VCaP (cell line): Measurements from ENCODE around the gene CAPN14.

Source experiments
- H3K27ac ChIP-seq: fragments of 450-650 bp; 2 replicates; pipeline ENCODE4 v1.5.1; 2017
- CTCF ChIP-seq: fragments of 450-650 bp; conservative IDR thresholded peaks from 2 replicates; pipeline ENCODE4 v1.5.1; 2017; ENCODE audit warnings: mild to moderate bottlenecking, moderate library complexity

The CAPN14 gene

GRCh38 chr2:31139671-31140070, 77.6 kb downstream of the CAPN14 start:
- H3K27ac ChIP-seq, result no peak overlapping the region
- no peak for TF ChIP-seq CTCF

DNA sequence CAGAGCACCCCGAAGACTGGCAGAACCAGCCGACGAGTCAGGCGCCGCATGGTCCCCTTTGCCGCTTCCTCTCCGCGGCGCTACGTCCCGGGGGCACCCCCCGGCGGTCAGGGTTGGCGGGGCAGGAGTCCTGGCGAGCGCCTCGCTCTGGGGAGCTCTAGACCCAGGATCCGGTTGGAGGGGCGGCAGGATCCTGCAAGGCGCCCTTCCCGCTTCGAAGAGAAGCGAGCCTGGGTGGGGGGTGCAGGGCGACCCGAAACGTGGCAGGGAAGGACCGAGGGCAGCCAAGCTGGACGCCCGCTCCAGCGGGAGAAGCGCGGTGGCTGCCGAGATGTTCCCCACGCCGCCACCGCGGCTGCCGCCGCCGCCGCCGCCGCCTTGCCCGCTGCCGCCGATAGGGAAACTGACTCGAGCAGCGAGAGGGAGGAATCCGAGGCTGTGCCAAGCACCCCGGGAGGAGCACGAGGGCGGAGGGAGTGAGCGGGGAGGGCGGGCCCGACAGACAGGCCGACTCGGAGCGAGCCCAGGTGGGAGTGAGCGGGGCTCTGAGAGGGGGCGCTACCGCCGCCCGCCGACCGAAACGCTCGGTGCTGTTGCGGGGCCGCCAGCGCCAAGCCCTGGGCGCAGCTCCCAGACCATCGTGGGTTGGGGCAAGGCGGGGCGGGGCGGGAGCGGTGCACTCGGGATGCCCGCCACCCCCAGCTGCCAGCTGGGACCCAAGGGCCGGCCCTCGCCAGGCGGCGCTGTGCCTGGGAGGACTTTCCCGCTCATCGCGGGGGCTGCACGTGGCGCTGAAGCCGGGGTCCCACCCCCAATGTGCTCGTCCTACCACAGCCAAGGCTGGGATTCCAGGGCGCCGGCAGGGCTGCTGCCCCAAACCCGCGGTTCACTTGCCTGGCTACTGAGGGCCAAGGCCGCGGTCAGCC, 79.0 kb downstream of the CAPN14 start, which contains the start of gene GALNT14:
GALNT14 (minus strand) TSS at position 404 of the 926 bp plus-strand sequence; CDS start at position 50, 354 bp downstream.
- peak within 1 kb of the TSS; percentile 69 for H3K27ac ChIP-seq
- TF ChIP-seq CTCF, result peak; percentile 65

DNA sequence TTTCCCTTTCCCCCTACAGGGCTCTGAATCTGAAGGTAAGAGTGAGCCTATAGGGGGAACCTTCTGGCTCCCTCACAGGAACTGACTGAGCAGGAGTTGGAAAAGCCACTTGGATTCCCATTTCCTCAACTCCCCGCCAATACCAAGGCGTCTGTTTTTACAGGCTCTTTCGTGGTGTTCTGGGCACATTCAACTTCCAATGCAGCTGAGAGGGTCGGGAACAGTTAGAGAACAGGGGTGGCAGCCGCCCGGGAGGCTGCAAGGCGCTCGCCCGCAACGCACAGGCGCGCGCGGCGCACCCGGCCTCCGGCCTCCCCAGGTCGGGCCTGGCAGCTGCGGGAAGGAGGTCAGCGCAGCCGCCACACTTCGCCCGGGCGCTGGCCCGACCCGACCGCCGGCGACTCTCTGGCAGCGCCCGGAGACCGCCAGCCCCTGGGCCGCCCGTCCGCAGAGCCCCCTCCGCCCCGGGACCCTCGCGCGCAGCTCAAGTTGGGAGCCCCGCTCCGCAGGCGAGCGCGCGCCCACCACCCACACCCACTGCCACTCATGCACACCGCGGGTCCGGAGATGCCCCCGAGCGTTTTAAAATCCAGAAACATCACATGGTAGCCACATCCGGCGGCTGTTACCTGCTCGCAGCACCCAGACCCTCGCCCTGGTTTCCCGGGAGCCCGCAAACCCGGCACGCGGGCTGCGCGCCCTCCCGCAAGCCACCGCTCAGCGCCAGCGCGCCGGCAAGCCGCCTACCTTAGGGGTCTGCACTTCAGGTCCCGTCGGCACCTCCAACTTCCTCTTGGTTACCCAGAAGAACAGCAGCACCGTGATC, 79.9 kb downstream of the CAPN14 start:
- TF ChIP-seq CTCF, result no peak
- H3K27ac ChIP-seq, result peak overlapping the region; percentile 69

DNA sequence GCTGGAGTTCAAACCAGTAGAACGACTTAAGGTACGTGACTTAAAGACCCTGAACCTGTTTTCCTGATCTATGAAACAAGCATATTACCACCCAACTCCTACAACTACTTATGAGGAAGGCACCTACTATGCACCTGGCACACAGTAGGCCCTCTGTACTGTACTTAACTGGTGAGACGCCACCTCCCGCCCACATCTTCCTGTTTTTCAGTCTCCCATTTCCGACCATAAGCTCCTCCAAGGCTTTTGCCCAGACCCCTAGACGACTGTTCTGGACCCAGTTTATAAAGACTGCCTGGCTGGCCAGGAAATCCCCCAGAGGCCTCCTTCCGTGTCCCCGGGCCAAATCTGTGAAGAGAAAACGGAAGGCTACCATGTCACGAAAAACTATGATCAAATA, 80.6 kb downstream of the CAPN14 start:
- TF ChIP-seq CTCF, result no peak
- H3K27ac ChIP-seq, result no peak overlapping the region

DNA sequence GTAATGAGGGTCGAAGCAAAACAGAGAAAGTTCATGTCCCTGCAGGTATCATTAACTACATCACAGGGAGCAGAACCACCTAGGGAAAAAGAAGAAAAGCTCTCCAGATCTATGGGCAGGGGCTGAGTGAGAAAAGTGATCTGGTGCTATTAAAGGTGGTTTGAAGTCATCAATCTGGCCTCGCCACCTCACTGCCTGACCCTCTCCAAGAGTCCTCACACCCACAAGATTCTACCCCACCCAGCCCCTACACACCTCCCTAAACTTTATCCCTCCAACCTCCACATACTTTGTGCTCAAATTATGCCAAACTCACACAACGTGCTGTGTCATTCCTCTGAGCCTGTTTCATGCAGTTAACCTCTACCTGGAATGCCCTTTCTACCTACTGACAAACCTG, 81.3 kb downstream of the CAPN14 start:
- TF ChIP-seq CTCF, result no peak
- H3K27ac ChIP-seq, result no peak overlapping the region

DNA sequence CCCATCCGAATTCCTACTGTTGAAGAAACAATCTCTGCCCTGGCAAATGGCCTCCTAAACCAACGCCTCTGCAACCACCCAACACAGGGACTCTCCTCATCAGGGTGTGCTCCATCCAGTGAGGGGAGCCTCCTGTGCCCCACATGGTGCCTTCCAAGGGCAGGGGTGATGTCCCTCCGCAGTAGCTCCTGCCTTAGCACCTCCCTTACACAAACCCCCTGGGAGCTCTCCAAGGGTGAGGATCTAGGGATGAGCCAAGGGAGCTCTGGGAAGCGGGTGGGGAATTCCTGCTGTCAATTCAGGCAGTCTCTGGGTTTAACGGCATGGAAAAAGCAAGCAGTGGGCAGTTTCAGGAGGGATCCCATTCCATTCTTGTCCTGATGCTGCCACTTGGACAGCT, 82.8 kb downstream of the CAPN14 start:
- H3K27ac ChIP-seq, result no peak overlapping the region
- no peak for TF ChIP-seq CTCF

- H3K27ac ChIP-seq, result no peak overlapping the region
- no peak for TF ChIP-seq CTCF
These were observed 84.5 kb downstream of the CAPN14 start for GRCh38 chr2:31132786-31133185.
